ENCODE data around the gene TMEM107.

The TMEM107 gene

GRCh38 chr17:8140065-8141029, 35.8 kb downstream of the TMEM107 start:
- Histone ChIP-seq H3K9me3 (ENCODE audit: insufficient read depth, low read length) (no peaks in the 10 kb centered on the region), H3K27me3 (ENCODE audit: low read length) (no peaks in the 10 kb centered on the region), H3K27ac (ENCODE audit: low read depth, low read length) (no peak overlapping the region), H3K4me3 (ENCODE audit: insufficient read depth, low read length, poor library complexity, severe bottlenecking) (no peak overlapping the region), H3F3A (ENCODE audit: insufficient read depth) (peaks cover 4% of the 10 kb centered on the region; the same call in 1 of the 2 replicates), H3K4me2 (ENCODE audit: low read depth, low read length, poor library complexity, severe bottlenecking) (no peak overlapping the region), H3K79me2 (ENCODE audit: insufficient read depth, low read length) (no peaks in the 10 kb centered on the region), H2AFZ (ENCODE audit: low read depth, low read length, severe bottlenecking) (no peak overlapping the region), H4K20me1 (ENCODE audit: low read depth, low read length) (no peaks in the 10 kb centered on the region), H3K36me3 (ENCODE audit: low read length) (no peaks in the 10 kb centered on the region), H3K9me2 (replicated peaks; ENCODE audit: insufficient read depth, low read length) (no peaks in the 10 kb centered on the region), H3K9ac (ENCODE audit: low read length) (no peak overlapping the region)
- no peak for TF ChIP-seq CTCF (IDR thresholded peaks at IDR 0.05; ENCODE audit: insufficient read depth, low read length, poor library complexity, severe bottlenecking)
- no peak for TF ChIP-seq EZH2phosphoT487 (conservative IDR thresholded peaks at IDR 0.05; ENCODE audit: low read length)

- Histone ChIP-seq H3K9me3 (ENCODE audit: insufficient read depth, low read length) (no peaks in the 10 kb centered on the region), H3K9me2 (replicated peaks; ENCODE audit: insufficient read depth, low read length) (no peaks in the 10 kb centered on the region), H3K79me2 (ENCODE audit: insufficient read depth, low read length) (no peaks in the 10 kb centered on the region), H3K4me2 (ENCODE audit: low read depth, low read length, poor library complexity, severe bottlenecking) (peak overlapping the region; percentile 83), H2AFZ (ENCODE audit: low read depth, low read length, severe bottlenecking) (peak overlapping the region; percentile 95), H3F3A (ENCODE audit: insufficient read depth) (peaks cover 4% of the 10 kb centered on the region; the same call in 1 of the 2 replicates), H4K20me1 (ENCODE audit: low read depth, low read length) (no peaks in the 10 kb centered on the region), H3K4me3 (ENCODE audit: insufficient read depth, low read length, poor library complexity, severe bottlenecking) (peak overlapping the region; percentile 71), H3K27me3 (ENCODE audit: low read length) (no peaks in the 10 kb centered on the region), H3K36me3 (ENCODE audit: low read length) (no peaks in the 10 kb centered on the region), H3K9ac (ENCODE audit: low read length) (peak overlapping the region; percentile 68), H3K27ac (ENCODE audit: low read depth, low read length) (peak overlapping the region; percentile 76)
- TF ChIP-seq CTCF (IDR thresholded peaks at IDR 0.05; ENCODE audit: insufficient read depth, low read length, poor library complexity, severe bottlenecking), result peak; percentile 80
- no peak for TF ChIP-seq EZH2phosphoT487 (conservative IDR thresholded peaks at IDR 0.05; ENCODE audit: low read length)
Observed at GRCh38 chr17:8138672-8139371, 37.4 kb downstream of the TMEM107 start.

- H3K9me3 ChIP-seq (ENCODE audit: insufficient read depth, low read length), result no peaks in the 10 kb centered on the region
- H3K27ac ChIP-seq (ENCODE audit: low read depth, low read length), result no peak overlapping the region
- H4K20me1 ChIP-seq (ENCODE audit: low read depth, low read length), result no peaks in the 10 kb centered on the region
Observed at GRCh38 chr17:8138374-8138671, 37.9 kb downstream of the TMEM107 start.

More at GRCh38 chr17:8138374-8138671, 37.9 kb downstream of the TMEM107 start:
- H3K36me3 ChIP-seq (ENCODE audit: low read length), result no peaks in the 10 kb centered on the region
- H3F3A ChIP-seq (ENCODE audit: insufficient read depth), result peaks cover 4% of the 10 kb centered on the region; the same call in 1 of the 2 replicates
- H3K9ac ChIP-seq (ENCODE audit: low read length), result peak overlapping the region; percentile 68; the same call in 1 of the 2 replicates
- peak overlapping the region; percentile 83 for H3K4me2 ChIP-seq (ENCODE audit: low read depth, low read length, poor library complexity, severe bottlenecking)
- TF ChIP-seq CTCF (IDR thresholded peaks at IDR 0.05; ENCODE audit: insufficient read depth, low read length, poor library complexity, severe bottlenecking), result no peak
- no peak for TF ChIP-seq EZH2phosphoT487 (conservative IDR thresholded peaks at IDR 0.05; ENCODE audit: low read length)
- H3K4me3 ChIP-seq (ENCODE audit: insufficient read depth, low read length, poor library complexity, severe bottlenecking), result no peak overlapping the region
- H2AFZ ChIP-seq (ENCODE audit: low read depth, low read length, severe bottlenecking), result peak overlapping the region; percentile 95
- no peaks in the 10 kb centered on the region for H3K9me2 ChIP-seq (replicated peaks; ENCODE audit: insufficient read depth, low read length)
- H3K79me2 ChIP-seq (ENCODE audit: insufficient read depth, low read length), result no peaks in the 10 kb centered on the region
- H3K27me3 ChIP-seq (ENCODE audit: low read length), result no peaks in the 10 kb centered on the region
